Glutamatergic neuron (in vitro differentiated cells): ENCODE measurements around the gene IL1RAPL2. TPM values are rescaled to one million over a fixed set of nuclear protein-coding genes. Genes with fewer than 3 reads are reported as not detected.

Experiments used
- DNase-seq: peaks from one replicate; pipeline ENCODE4 v3.0.0; 2022
- H3K27ac Mint-ChIP-seq: one replicate; pipeline ENCODE4 v1.8.0; 2020; ENCODE audit warnings: mild to moderate bottlenecking, mixed read lengths, inconsistent platforms; ENCODE audit not compliant: unreplicated experiment
- H3K27me3 Mint-ChIP-seq: one replicate; pipeline ENCODE4 v1.8.0; 2020; ENCODE audit warnings: mild to moderate bottlenecking, moderate library complexity, mixed read lengths, inconsistent platforms; ENCODE audit not compliant: unreplicated experiment
- H3K36me3 Mint-ChIP-seq: one replicate; pipeline ENCODE4 v1.8.0; 2020; ENCODE audit warnings: mild to moderate bottlenecking, mixed read lengths, inconsistent platforms; ENCODE audit not compliant: unreplicated experiment
- H3K4me1 Mint-ChIP-seq: one replicate; pipeline ENCODE4 v1.8.0; 2020; ENCODE audit warnings: mild to moderate bottlenecking, low read depth, mixed read lengths, inconsistent platforms; ENCODE audit not compliant: unreplicated experiment
- H3K4me3 Mint-ChIP-seq: one replicate; pipeline ENCODE4 v1.8.0; 2020; ENCODE audit warnings: mild to moderate bottlenecking, mixed read lengths, inconsistent platforms; ENCODE audit not compliant: unreplicated experiment
- H3K9me3 Mint-ChIP-seq: one replicate; pipeline ENCODE4 v1.8.0; 2020; ENCODE audit warnings: mild to moderate bottlenecking, moderate library complexity, mixed read lengths, inconsistent platforms; ENCODE audit not compliant: unreplicated experiment
- total RNA-seq: library from RNA; stranded (reverse); fragmentation: NEBNext Ultra II Directional; extraction: Animal tissue kit (Norgen Biotek cat#: 25700); gene quantifications from one replicate; pipeline ENCODE4 v1.2.1, GENCODE V29; 2021; ENCODE audit not compliant: unreplicated experiment
- TF ChIP-seq, protein P1 (sequence below): fragments of 200-600 bp; sonication (generic); IDR thresholded peaks from one replicate; pipeline ENCODE4 v1.5.0; 2021; ENCODE audit not compliant: partially characterized antibody, unreplicated experiment

Gene IL1RAPL2
- total RNA-seq, 1 donor from 2014 or later, result 0.76 TPM

DNA sequence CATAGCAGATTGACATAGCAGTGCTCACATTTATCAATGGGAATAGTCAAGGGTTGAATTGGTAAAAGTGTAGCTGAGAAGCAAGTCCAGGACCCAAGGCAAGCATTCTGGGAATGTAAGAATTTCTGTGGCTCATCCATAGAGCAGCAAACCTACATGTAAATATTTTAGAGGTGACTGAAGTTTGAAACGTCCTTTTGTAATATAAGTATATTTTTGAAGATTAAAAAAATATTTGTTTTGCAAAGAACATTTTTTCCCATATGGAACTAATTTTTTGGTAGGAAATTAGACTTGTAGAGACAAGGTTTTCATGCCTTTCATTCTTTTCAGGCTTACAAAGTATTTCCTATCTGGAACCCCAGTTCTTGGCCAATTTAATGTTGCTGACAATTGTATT is 550.5 kb downstream of the IL1RAPL2 start:
- no peaks in the 10 kb centered on the region for H3K36me3 Mint-ChIP-seq
- peaks cover 20% of the 10 kb centered on the region for H3K4me1 Mint-ChIP-seq
- no peak for DNase-seq
- H3K27ac Mint-ChIP-seq, result no peak overlapping the region
- TF ChIP-seq, protein P1, sequence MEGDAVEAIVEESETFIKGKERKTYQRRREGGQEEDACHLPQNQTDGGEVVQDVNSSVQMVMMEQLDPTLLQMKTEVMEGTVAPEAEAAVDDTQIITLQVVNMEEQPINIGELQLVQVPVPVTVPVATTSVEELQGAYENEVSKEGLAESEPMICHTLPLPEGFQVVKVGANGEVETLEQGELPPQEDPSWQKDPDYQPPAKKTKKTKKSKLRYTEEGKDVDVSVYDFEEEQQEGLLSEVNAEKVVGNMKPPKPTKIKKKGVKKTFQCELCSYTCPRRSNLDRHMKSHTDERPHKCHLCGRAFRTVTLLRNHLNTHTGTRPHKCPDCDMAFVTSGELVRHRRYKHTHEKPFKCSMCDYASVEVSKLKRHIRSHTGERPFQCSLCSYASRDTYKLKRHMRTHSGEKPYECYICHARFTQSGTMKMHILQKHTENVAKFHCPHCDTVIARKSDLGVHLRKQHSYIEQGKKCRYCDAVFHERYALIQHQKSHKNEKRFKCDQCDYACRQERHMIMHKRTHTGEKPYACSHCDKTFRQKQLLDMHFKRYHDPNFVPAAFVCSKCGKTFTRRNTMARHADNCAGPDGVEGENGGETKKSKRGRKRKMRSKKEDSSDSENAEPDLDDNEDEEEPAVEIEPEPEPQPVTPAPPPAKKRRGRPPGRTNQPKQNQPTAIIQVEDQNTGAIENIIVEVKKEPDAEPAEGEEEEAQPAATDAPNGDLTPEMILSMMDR, result no peak
- H3K9me3 Mint-ChIP-seq, result peaks cover 5% of the 10 kb centered on the region
- no peak overlapping the region for H3K4me3 Mint-ChIP-seq
- H3K27me3 Mint-ChIP-seq, result peaks cover 2% of the 10 kb centered on the region

- H3K27ac Mint-ChIP-seq, result no peak overlapping the region
- no peak overlapping the region for H3K4me3 Mint-ChIP-seq
- TF ChIP-seq, protein P1, result no peak
- H3K4me1 Mint-ChIP-seq, result peaks cover 21% of the 10 kb centered on the region
- H3K27me3 Mint-ChIP-seq, result peaks cover 2% of the 10 kb centered on the region
- DNase-seq, result no peak
- peaks cover 5% of the 10 kb centered on the region for H3K9me3 Mint-ChIP-seq
- H3K36me3 Mint-ChIP-seq, result no peaks in the 10 kb centered on the region
These were observed 551.6 kb downstream of the IL1RAPL2 start for GRCh38 chrX:105117621-105118020.

GRCh38 chrX:105120463-105120862 is 554.5 kb downstream of the IL1RAPL2 start:
- DNase-seq, result no peak
- Mint-ChIP-seq H3K4me3 (peak overlapping the region; percentile 11), H3K36me3 (no peaks in the 10 kb centered on the region), H3K27ac (peak overlapping the region; percentile 93), H3K4me1 (peaks cover 23% of the 10 kb centered on the region), H3K27me3 (peaks cover 2% of the 10 kb centered on the region), H3K9me3 (peaks cover 5% of the 10 kb centered on the region)
- TF ChIP-seq, protein P1, result no peak

GRCh38 chrX:105121186-105121585 is 555.2 kb downstream of the IL1RAPL2 start:
- TF ChIP-seq, protein P1, result no peak
- Mint-ChIP-seq H3K9me3 (peaks cover 5% of the 10 kb centered on the region), H3K4me1 (peaks cover 24% of the 10 kb centered on the region), H3K27me3 (peaks cover 2% of the 10 kb centered on the region), H3K36me3 (no peaks in the 10 kb centered on the region), H3K27ac (peak overlapping the region; percentile 93), H3K4me3 (peak overlapping the region; percentile 52)
- no peak for DNase-seq

- no peak overlapping the region for H3K27ac Mint-ChIP-seq
- no peak overlapping the region for H3K4me3 Mint-ChIP-seq
- TF ChIP-seq, protein P1, result no peak
- peaks cover 4% of the 10 kb centered on the region for H3K4me1 Mint-ChIP-seq
- no peak for DNase-seq
- no peaks in the 10 kb centered on the region for H3K36me3 Mint-ChIP-seq
- H3K9me3 Mint-ChIP-seq, result peaks cover 1% of the 10 kb centered on the region
- H3K27me3 Mint-ChIP-seq, result peaks cover 1% of the 10 kb centered on the region
These were observed 560.2 kb downstream of the IL1RAPL2 start for GRCh38 chrX:105126201-105126600.
